IMR-90 (cell line): ENCODE data around the gene CDC42EP3. TPM values are rescaled to one million over a fixed set of nuclear protein-coding genes. Genes with fewer than 3 reads are reported as not detected.

ENCODE experiments used
- ATAC-seq: fragments of 200-7000 bp; cut with Tn5 transposase; 2 replicates; pipeline ENCODE4 v1.9.1; 2020; ENCODE audit warnings: low read depth, mild to moderate bottlenecking, moderate library complexity
- BruUV-seq: library from RNA; stranded (reverse); fragments of 400-500 nt; replicated peaks from 2 replicates; lab custom pipeline; 2021; lab: Mats Ljungman, UMichigan
- CTCF ChIA-PET: fragments of 300-600 bp; formaldehyde crosslinking; extraction: SDS; loops from one replicate; lab custom pipeline; 2021; ENCODE audit warnings: antibody characterized with exemption; lab: Yijun Ruan, JAX
- POLR2A ChIA-PET: fragments of 300-600 bp; sonication (Branson Sonifier 250); formaldehyde crosslinking; loops from one replicate; lab custom pipeline; 2022; ENCODE audit warnings: antibody characterized with exemption; ENCODE audit not compliant: unreplicated experiment; lab: Charles Lee
- DNase-seq: peaks from one replicate; pipeline ENCODE4 v3.0.0; 2013
- H2AFZ ChIP-seq: replicated peaks from 2 replicates; pipeline ENCODE3; 2013; ENCODE audit warnings: low read length, mild to moderate bottlenecking; ENCODE audit not compliant: poor library complexity
- H2AK5ac ChIP-seq: 2 replicates; pipeline ENCODE4 v1.6.1; 2013; ENCODE audit warnings: low read depth, low read length, inconsistent platforms
- H2AK9ac ChIP-seq: replicated peaks from 2 replicates; pipeline ENCODE3; 2013; ENCODE audit warnings: mild to moderate bottlenecking, low read depth, low read length, moderate library complexity; ENCODE audit not compliant: poor library complexity
- H2BK120ac ChIP-seq: 2 replicates; pipeline ENCODE4 v1.6.1; 2013; ENCODE audit warnings: low read depth, low read length, inconsistent platforms
- H2BK15ac ChIP-seq: 3 replicates; pipeline ENCODE4 v1.6.1; 2013; ENCODE audit warnings: low read depth, low read length, inconsistent platforms
- H2BK20ac ChIP-seq: 2 replicates; pipeline ENCODE4 v1.6.1; 2013; ENCODE audit warnings: low read depth, mild to moderate bottlenecking, inconsistent platforms, low read length, moderate library complexity
- H2BK5ac ChIP-seq: 2 replicates; pipeline ENCODE4 v1.6.1; 2013; ENCODE audit warnings: mild to moderate bottlenecking, low read depth, low read length, inconsistent platforms; ENCODE audit not compliant: poor library complexity, severe bottlenecking
- H3K14ac ChIP-seq: replicated peaks from 2 replicates; pipeline ENCODE4 v1.6.1; 2013; ENCODE audit warnings: low read depth, low read length, inconsistent platforms
- H3K18ac ChIP-seq: 2 replicates; pipeline ENCODE4 v1.6.1; 2013; ENCODE audit warnings: low read depth, low read length, control low read depth
- H3K23ac ChIP-seq: 2 replicates; pipeline ENCODE4 v1.6.1; 2013; ENCODE audit warnings: low read depth, low read length, inconsistent platforms
- H3K27ac ChIP-seq: 2 replicates; pipeline ENCODE4 v1.5.1; 2013; ENCODE audit warnings: mild to moderate bottlenecking, control low read depth, low read length; ENCODE audit not compliant: insufficient read depth
- H3K27me3 ChIP-seq: 2 replicates; pipeline ENCODE4 v1.6.1; 2013; ENCODE audit warnings: low read length; ENCODE audit not compliant: control insufficient read depth, insufficient read depth
- H3K36me3 ChIP-seq: 2 replicates; pipeline ENCODE4 v1.6.1; 2013; ENCODE audit warnings: low read length, mixed read lengths; ENCODE audit not compliant: control insufficient read depth, insufficient read depth
- H3K4ac ChIP-seq: 2 replicates; pipeline ENCODE4 v1.6.1; 2013; ENCODE audit warnings: low read depth, low read length, inconsistent platforms
- H3K4me1 ChIP-seq: 2 replicates; pipeline ENCODE4 v1.6.1; 2013; ENCODE audit warnings: low read length, mixed read lengths; ENCODE audit not compliant: control insufficient read depth, insufficient read depth
- H3K4me2 ChIP-seq: 2 replicates; pipeline ENCODE4 v1.6.1; 2013; ENCODE audit warnings: low read depth, mild to moderate bottlenecking, control low read depth, low read length, moderate library complexity
- H3K4me3 ChIP-seq: 2 replicates; pipeline ENCODE4 v1.5.1; 2013; ENCODE audit warnings: low read depth, mild to moderate bottlenecking, control low read depth, low read length, moderate library complexity; ENCODE audit not compliant: insufficient read depth
- H3K56ac ChIP-seq: 2 replicates; pipeline ENCODE4 v1.6.1; 2013; ENCODE audit warnings: low read length, inconsistent platforms; ENCODE audit not compliant: insufficient read depth; ENCODE audit errors: extremely low read depth
- H3K79me1 ChIP-seq, 2 experiments: 2 replicates each; pipeline ENCODE4 v1.6.1; 2013; ENCODE audit warnings: low read length in 2 of 2, inconsistent platforms in 1 of 2, low read depth in 1 of 2
- H3K9ac ChIP-seq: 2 replicates; pipeline ENCODE4 v1.6.1; 2013; ENCODE audit warnings: low read depth, low read length, control low read depth
- H3K9me1 ChIP-seq: 2 replicates; pipeline ENCODE4 v1.6.1; 2013; ENCODE audit warnings: low read length, inconsistent platforms; ENCODE audit not compliant: insufficient read depth
- H3K9me3 ChIP-seq: 2 replicates; pipeline ENCODE4 v1.6.1; 2013; ENCODE audit warnings: low read length; ENCODE audit not compliant: control insufficient read depth, insufficient read depth
- H4K20me1 ChIP-seq: 2 replicates; pipeline ENCODE4 v1.6.1; 2013; ENCODE audit warnings: low read length, inconsistent platforms; ENCODE audit not compliant: insufficient read depth
- H4K5ac ChIP-seq: 2 replicates; pipeline ENCODE4 v1.6.1; 2013; ENCODE audit warnings: mild to moderate bottlenecking, low read depth, low read length, control low read depth
- H4K8ac ChIP-seq, 2 experiments: 2 replicates each; pipeline ENCODE4 v1.6.1; 2013; ENCODE audit warnings: low read depth in 2 of 2, low read length in 2 of 2, control low read depth in 1 of 2, inconsistent platforms in 1 of 2
- H4K91ac ChIP-seq: 2 replicates; pipeline ENCODE4 v1.6.1; 2013; ENCODE audit warnings: low read depth, low read length, inconsistent platforms; ENCODE audit not compliant: insufficient read depth
- BHLHE40 ChIP-seq: fragments of 150-350 bp; IDR thresholded peaks from 2 replicates; pipeline ENCODE4 v1.6.1; 2016; ENCODE audit warnings: mild to moderate bottlenecking, low read depth, low read length
- CEBPB ChIP-seq: IDR thresholded peaks from 2 replicates; pipeline ENCODE4 v1.6.1; 2012; ENCODE audit warnings: low read depth, low read length, improper control_type of control experiment
- CHD1 ChIP-seq: IDR thresholded peaks from 2 replicates; pipeline ENCODE4 v1.6.1; 2012; ENCODE audit warnings: low read depth, low read length, improper control_type of control experiment
- FOS ChIP-seq: fragments of 150-350 bp; IDR thresholded peaks from 2 replicates; pipeline ENCODE4 v1.6.1; 2016; ENCODE audit warnings: low read depth, low read length
- MAFK ChIP-seq: IDR thresholded peaks from 2 replicates; pipeline ENCODE4 v1.6.1; 2012; ENCODE audit warnings: low read depth, low read length, improper control_type of control experiment
- MAZ ChIP-seq: IDR thresholded peaks from 2 replicates; pipeline ENCODE4 v1.6.1; 2012; ENCODE audit warnings: low read depth, mild to moderate bottlenecking, low read length, improper control_type of control experiment, moderate library complexity, borderline replicate concordance
- MXI1 ChIP-seq: IDR thresholded peaks from 2 replicates; pipeline ENCODE4 v1.6.1; 2012; ENCODE audit warnings: low read depth, mild to moderate bottlenecking, low read length, moderate library complexity, borderline replicate concordance
- NFE2L2 ChIP-seq: fragments of 150-350 bp; IDR thresholded peaks from 2 replicates; pipeline ENCODE4 v1.6.1; 2016; ENCODE audit warnings: low read depth, mild to moderate bottlenecking, low read length
- POLR2A ChIP-seq: IDR thresholded peaks from 2 replicates; pipeline ENCODE4 v1.6.1; 2012; ENCODE audit warnings: mild to moderate bottlenecking, low read depth, low read length
- RAD21 ChIP-seq: IDR thresholded peaks from 2 replicates; pipeline ENCODE4 v1.6.1; 2012; ENCODE audit warnings: low read length, improper control_type of control experiment
- RCOR1 ChIP-seq: IDR thresholded peaks from 2 replicates; pipeline ENCODE4 v1.6.1; 2012; ENCODE audit warnings: mild to moderate bottlenecking, low read length, improper control_type of control experiment; ENCODE audit not compliant: insufficient replicate concordance
- RFX5 ChIP-seq: IDR thresholded peaks from 2 replicates; pipeline ENCODE4 v1.8.0; 2012; ENCODE audit warnings: low read depth, mild to moderate bottlenecking, low read length, moderate library complexity
- SMC3 ChIP-seq: fragments of 150-350 bp; IDR thresholded peaks from 2 replicates; pipeline ENCODE4 v1.6.1; 2016; ENCODE audit warnings: low read depth, mild to moderate bottlenecking, antibody characterized with exemption, low read length, moderate library complexity
- WGBS, 2 experiments: methylation state at CpG; one replicate each; pipeline versions ENCODE4 v1.1.5 to v1.1.7; 2013; ENCODE audit warnings: missing lambda C conversion rate in 2 of 2; ENCODE audit not compliant: insufficient read length in 1 of 2; ENCODE audit errors: extremely low coverage in 2 of 2; 5-methylcytosine and 5-hydroxymethylcytosine counted together
- dilution Hi-C: fragments of 300-500 bp; cut with HindIII; formaldehyde crosslinking; loops from one replicate; pipeline ENCODE4 v1.14.3; 2018; ENCODE audit warnings: low sequenced_read_pairs; ENCODE audit not compliant: unreplicated experiment
- in situ Hi-C: fragments of 300-500 bp; cut with MboI; formaldehyde crosslinking; loops from 3 replicates; pipeline ENCODE4 v1.14.3; 2019; ENCODE audit warnings: low sequenced_read_pairs, inconsistent platforms, mixed read lengths
- intact Hi-C: fragments of 100-400 bp; cut with micrococcal nuclease; formaldehyde crosslinking; loops from 2 replicates; pipeline ENCODE4 v1.10.0; 2022
- polyA plus RNA-seq, 3 experiments: library from polyadenylated mRNA; depleted of rRNA; stranded (reverse); fragments of >200 nt; gene quantifications; 2 replicates each; pipeline ENCODE4 v1.2.3, GENCODE V29; 2012; ENCODE audit warnings: low replicate concordance in 1 of 3
- total RNA-seq: library from RNA; depleted of rRNA; stranded (reverse); fragments of >200 nt; gene quantifications from 2 replicates; pipeline ENCODE4 v1.2.3, GENCODE V29; 2012
- TF ChIP-seq, protein P1 (sequence below): fragments of 150-350 bp; IDR thresholded peaks from 2 replicates; pipeline ENCODE4 v1.6.1; 2017; ENCODE audit warnings: mild to moderate bottlenecking, antibody characterized with exemption, low read length, low read depth
- TF ChIP-seq, protein P2 (sequence below): fragments of 150-350 bp; IDR thresholded peaks from 2 replicates; pipeline ENCODE4 v1.6.1; 2016; ENCODE audit warnings: low read depth, mild to moderate bottlenecking, low read length, moderate library complexity, borderline replicate concordance
- TF ChIP-seq, protein P3 (sequence below): conservative IDR thresholded peaks from 2 replicates; pipeline ENCODE4 v1.5.1; 2012; ENCODE audit warnings: mild to moderate bottlenecking, low read depth, low read length, improper control_type of control experiment

Gene CDC42EP3
- total and polyA plus RNA-seq, 2 of the 4 experiments (the other 2 are of a cell fraction) = 167 to 193 TPM

DNA sequence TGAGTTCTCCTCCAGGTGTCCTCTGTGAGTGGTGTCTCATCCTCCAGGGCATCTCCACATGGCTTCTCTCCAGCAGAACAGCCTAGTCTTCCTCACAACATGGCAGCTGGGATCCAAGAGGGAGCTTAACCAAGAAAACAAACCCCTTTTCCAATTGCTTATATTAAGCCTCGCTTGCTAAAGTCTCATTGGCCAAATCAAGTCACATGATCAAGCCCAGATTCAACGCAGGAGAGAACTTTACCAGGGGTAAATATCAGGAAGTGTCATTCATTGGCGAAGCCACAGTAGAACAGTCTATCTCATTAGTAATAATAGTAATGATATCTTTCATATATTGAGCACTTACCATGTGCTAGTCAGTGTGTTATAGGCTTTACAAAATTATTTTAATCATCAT is 53.1 kb downstream of the CDC42EP3 start:
- intact Hi-C loops = no loop called here

More for the DNA sequence above, 53.1 kb downstream of the CDC42EP3 start:
- ATAC-seq (no peak), DNase-seq (no peak)
- no peak overlapping the region for H3K9ac ChIP-seq
- no peaks in the 10 kb centered on the region for H3K27me3 ChIP-seq
- H2AFZ ChIP-seq = no peak overlapping the region
- no peak overlapping the region for H3K18ac ChIP-seq
- H2BK120ac ChIP-seq = no peak overlapping the region
- CTCF ChIA-PET = no interaction called here
- H3K14ac ChIP-seq = no peak overlapping the region
- H3K56ac ChIP-seq = no peak overlapping the region
- no peak overlapping the region for H2BK15ac ChIP-seq
- no peaks in the 10 kb centered on the region for H3K9me3 ChIP-seq
- H3K4ac ChIP-seq = no peak overlapping the region
- in situ Hi-C loops (no loop called here), dilution Hi-C loops (no loop called here)
- H3K4me1 ChIP-seq = peaks cover 5% of the 10 kb centered on the region
- no peaks in the 10 kb centered on the region; a peak in 1 of 4 replicates for H3K79me1 ChIP-seq
- no peak overlapping the region for H3K27ac ChIP-seq
- H3K4me3 ChIP-seq = no peak overlapping the region
- no peak overlapping the region for H4K91ac ChIP-seq
- no peak overlapping the region for H2AK5ac ChIP-seq
- no TSS peak for BruUV-seq
- WGBS, 2 experiments = no CpG with 5 or more reads among the region's 3 CpGs
- POLR2A ChIA-PET = no interaction called here
- TF ChIP-seq, protein P1, sequence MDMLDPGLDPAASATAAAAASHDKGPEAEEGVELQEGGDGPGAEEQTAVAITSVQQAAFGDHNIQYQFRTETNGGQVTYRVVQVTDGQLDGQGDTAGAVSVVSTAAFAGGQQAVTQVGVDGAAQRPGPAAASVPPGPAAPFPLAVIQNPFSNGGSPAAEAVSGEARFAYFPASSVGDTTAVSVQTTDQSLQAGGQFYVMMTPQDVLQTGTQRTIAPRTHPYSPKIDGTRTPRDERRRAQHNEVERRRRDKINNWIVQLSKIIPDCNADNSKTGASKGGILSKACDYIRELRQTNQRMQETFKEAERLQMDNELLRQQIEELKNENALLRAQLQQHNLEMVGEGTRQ = no peak
- TF ChIP-seq, protein P2, sequence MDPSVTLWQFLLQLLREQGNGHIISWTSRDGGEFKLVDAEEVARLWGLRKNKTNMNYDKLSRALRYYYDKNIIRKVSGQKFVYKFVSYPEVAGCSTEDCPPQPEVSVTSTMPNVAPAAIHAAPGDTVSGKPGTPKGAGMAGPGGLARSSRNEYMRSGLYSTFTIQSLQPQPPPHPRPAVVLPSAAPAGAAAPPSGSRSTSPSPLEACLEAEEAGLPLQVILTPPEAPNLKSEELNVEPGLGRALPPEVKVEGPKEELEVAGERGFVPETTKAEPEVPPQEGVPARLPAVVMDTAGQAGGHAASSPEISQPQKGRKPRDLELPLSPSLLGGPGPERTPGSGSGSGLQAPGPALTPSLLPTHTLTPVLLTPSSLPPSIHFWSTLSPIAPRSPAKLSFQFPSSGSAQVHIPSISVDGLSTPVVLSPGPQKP = no peak
- no peak for TF ChIP-seq CEBPB
- TF ChIP-seq MXI1 = no peak
- no peak for TF ChIP-seq FOS
- TF ChIP-seq RCOR1 = no peak
- no peak for TF ChIP-seq SMC3
- no peak for TF ChIP-seq BHLHE40
- TF ChIP-seq MAFK = no peak
- no peak for TF ChIP-seq RFX5
- TF ChIP-seq CHD1 = no peak
- no peak for TF ChIP-seq POLR2A
- TF ChIP-seq, protein P3, sequence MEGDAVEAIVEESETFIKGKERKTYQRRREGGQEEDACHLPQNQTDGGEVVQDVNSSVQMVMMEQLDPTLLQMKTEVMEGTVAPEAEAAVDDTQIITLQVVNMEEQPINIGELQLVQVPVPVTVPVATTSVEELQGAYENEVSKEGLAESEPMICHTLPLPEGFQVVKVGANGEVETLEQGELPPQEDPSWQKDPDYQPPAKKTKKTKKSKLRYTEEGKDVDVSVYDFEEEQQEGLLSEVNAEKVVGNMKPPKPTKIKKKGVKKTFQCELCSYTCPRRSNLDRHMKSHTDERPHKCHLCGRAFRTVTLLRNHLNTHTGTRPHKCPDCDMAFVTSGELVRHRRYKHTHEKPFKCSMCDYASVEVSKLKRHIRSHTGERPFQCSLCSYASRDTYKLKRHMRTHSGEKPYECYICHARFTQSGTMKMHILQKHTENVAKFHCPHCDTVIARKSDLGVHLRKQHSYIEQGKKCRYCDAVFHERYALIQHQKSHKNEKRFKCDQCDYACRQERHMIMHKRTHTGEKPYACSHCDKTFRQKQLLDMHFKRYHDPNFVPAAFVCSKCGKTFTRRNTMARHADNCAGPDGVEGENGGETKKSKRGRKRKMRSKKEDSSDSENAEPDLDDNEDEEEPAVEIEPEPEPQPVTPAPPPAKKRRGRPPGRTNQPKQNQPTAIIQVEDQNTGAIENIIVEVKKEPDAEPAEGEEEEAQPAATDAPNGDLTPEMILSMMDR = no peak
- TF ChIP-seq MAZ = no peak
- TF ChIP-seq RAD21 = no peak
- no peak for TF ChIP-seq NFE2L2
- 0 out of 2 replicates have a peak, but pooled peaks cover 3% of the 10 kb centered on the region for H3K9me1 ChIP-seq
- no peak overlapping the region for H4K5ac ChIP-seq
- no peak overlapping the region for H2BK20ac ChIP-seq
- no peak overlapping the region for H2BK5ac ChIP-seq
- H3K23ac ChIP-seq = no peak overlapping the region
- no peak overlapping the region for H4K8ac ChIP-seq
- H4K20me1 ChIP-seq = no peaks in the 10 kb centered on the region
- no peak overlapping the region for H2AK9ac ChIP-seq
- H3K36me3 ChIP-seq = no peaks in the 10 kb centered on the region
- no peak overlapping the region for H3K4me2 ChIP-seq
